Amniotic epithelial cell (primary cell): ENCODE data around the gene ZKSCAN3.
"Not testable (repeated sequence)": the region's sequence is repeated elsewhere in the genome, so short reads cannot be mapped to it uniquely, and the experiment has no call there.

ENCODE experiments used
- DNase-seq: peaks from one replicate; pipeline ENCODE4 v3.0.0-alpha.2; 2010; ENCODE audit warnings: low read depth

ZKSCAN3 gene

DNA sequence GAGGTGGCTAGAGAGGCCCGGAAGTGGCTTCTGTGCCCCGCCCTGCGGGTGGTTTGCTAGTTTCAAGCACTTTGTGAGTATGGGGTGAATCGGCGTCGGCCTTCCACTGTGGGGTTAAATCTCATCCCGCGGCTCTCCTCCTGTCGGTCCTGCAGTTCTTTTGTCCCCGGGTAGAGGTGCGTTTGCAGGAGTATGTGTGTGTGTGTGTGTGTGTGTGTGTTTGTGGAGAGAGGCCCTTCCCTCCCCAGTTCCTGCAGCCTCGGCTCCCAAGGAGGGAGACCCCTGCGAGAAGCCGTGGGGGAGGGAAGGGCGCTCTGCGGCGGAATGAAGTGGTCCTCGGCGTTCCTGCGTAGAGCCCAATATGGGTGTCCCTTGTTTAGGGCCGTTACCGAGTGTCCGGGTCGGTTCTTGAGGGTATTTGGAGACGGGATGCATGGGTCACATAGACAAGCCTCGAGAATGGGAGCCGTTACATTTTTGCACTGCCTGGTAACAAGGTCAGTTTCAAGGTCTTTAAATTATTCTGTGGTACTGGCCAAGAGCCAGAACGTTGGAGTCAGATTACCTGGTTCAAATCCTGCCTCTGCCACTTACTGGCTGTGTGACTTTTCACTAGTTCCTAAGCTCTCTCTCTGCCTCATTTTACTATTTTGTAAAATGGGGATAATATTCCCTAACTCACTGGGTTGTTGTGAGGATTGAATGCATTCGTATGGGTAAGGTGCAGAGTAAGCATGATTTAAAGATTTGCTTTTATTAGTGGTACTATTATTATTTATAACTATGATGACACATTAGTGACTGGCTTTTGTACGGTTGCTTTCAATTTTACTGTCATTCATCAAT is at the start of gene ZKSCAN3:
ZKSCAN3 (plus strand) TSS at position 56 of the 846 bp plus-strand sequence. CDS start 9,640 bp downstream, outside the sequence.
- DNase-seq, result peak; percentile 72

- DNase-seq, result no peak
Measured at GRCh38 chr6:28303570-28303969, 46.2 kb upstream of the ZKSCAN3 start.

DNA sequence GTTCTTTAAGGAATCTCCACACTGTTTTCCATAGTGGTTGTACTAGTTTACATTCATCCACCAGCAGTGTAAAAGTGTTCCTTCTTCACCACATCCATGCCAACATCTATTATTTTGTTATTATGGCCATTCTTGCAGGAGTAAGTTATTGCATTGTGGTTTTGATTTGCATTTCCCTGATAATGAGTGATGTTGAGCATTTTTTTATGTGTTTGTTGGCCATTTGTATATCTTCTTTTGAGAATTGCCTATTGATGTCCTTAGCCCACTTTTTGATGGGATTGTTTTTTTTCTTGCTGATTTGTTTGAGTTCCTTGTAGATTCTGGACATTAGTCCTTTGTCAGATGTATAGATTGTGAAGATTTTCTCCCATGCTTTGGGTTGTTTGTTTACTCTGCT is 43.4 kb upstream of the ZKSCAN3 start:
- DNase-seq, result not testable (repeated sequence)

DNA sequence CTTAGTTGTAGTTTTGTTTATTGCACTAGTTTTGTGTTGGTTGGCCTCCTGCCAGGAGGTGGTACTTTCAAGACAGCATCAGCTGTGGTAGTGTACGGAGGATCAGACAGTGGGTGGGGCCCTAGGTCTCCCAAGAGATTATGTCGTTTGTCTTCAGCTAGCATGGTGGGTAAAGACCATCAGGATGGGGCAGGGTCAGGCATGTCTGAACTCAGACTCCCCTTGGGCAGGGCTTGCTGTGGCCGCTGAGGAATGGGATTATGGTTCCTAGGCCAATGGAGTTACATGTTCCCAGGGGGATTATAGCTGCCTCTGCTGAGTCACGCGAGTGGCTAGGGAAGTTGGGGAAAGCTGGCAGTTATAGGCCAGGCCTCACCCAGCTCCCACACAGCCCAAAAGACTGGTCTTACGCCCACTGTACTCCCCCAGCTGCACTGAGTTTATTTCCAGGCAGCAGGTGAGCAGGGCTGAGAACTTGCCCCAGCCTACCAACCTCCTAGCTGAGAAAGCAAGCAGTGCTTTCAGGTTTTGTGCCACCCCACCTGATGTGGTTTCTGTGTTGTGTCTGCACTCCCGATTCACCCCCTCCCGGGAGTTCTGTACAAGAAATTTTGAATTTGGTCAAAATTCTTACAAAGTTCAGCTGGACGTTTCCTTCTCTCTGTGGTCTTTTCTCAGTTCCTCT is 38.5 kb upstream of the ZKSCAN3 start:
- DNase-seq, result no peak

DNA sequence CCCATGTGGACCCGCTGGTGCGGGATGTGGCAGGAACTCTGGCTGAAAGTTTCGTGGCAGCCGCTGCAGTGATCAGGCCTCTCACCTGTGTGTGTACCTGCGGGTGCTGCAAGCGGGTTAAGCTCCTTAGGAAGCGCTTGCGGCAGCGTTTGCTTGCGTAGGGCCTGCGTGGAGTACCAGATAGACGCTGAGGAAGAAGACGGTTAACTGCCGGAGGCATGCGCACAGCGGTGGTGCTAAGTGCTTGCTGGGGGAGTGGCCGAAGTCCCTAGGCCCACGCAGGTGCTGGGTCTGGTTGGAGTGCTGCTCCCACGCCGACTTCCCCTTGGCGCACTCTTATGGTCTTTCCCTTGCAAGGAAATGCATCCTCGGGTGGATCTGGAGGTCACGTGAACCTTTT is 36.8 kb upstream of the ZKSCAN3 start:
- no peak for DNase-seq

DNA sequence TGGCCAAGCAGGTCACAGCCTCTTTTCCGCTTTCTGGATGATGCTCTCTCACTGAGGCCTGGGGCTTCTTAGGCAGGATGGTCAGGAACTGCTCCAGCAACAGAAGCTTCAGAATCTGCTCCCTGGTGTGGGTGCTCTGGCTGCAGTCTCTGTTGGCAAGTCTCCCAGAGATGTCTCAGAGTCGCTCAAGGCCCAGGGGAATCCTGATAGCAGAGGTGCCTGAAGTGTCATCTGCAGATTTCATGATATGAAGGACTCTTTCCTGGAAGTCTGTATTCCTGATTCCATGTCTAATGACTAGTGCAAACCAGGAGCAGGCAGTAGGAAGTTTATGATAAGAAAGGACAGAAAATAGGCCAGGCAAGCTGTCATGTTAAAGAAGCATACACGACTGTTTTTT is 34.1 kb upstream of the ZKSCAN3 start:
- no peak for DNase-seq

DNA sequence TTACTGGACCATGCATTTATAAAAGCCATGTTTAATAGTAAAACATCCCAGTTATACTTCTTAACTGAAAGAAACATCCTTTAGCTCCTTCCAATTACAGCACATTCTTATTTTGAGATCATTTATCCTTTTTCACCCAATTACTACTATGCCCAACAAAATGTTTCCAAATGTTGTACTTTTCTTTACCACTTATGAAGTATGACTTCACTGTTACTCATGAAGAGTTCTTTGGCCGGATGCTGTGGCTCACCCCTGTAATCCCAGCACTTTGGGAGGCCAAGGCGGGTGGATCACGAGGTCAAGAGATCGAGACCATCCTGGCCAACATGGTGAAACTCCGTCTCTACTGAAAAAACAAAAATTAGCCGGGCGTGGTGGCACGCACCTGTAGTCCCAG is 31.9 kb upstream of the ZKSCAN3 start:
- not testable (repeated sequence) for DNase-seq

- DNase-seq, result no peak
Measured at GRCh38 chr6:28322661-28323060, 27.1 kb upstream of the ZKSCAN3 start.

GRCh38 chr6:28323813-28324424 is 25.8 kb upstream of the ZKSCAN3 start:
- no peak for DNase-seq

- DNase-seq, result no peak
Measured at GRCh38 chr6:28326371-28326948, 23.3 kb upstream of the ZKSCAN3 start.

DNA sequence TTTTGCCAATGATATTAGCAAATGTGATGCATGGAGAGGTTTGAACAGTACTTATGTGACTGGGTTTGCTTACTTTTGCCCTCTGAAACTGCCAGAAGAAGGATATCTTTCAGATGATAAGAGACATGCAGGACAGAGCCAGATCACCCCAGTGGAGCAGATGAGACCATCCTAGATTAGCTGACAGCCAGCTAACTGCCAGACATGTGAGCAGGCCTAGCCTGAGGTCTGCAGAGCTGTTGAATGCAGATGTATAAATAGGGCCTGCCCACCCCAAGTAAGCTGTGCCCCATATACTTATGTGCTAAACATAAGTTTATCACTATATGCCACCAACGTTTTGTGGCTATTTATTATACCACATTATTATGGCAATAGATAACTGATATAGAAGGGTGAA is 19.7 kb upstream of the ZKSCAN3 start:
- no peak for DNase-seq

GRCh38 chr6:28333047-28333446 is 16.7 kb upstream of the ZKSCAN3 start:
- no peak for DNase-seq

DNA sequence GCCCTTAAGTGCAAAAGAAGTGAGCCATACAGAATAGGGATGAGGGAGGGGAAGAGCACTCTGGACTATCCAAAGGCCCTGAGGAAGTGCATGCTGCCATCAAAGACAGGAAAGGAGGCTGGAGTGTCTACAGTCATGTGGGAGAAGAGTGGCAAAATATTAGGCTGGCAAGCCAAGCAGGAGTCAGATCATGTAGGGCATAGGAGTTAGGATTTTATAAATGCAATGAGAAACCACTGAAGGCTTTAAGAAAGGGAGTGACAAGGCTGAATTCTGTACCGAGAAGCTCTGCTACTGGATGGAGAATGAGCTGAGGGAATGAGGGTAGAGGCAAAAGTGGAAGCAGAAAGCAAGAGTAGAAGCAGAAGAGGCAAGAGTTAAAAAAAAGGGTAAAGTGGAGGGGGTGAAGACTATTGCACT is 16.1 kb upstream of the ZKSCAN3 start:
- no peak for DNase-seq

GRCh38 chr6:28334286-28335039 is 15.3 kb upstream of the ZKSCAN3 start:
- no peak for DNase-seq

GRCh38 chr6:28335040-28335563 is 14.6 kb upstream of the ZKSCAN3 start:
- no peak for DNase-seq

DNA sequence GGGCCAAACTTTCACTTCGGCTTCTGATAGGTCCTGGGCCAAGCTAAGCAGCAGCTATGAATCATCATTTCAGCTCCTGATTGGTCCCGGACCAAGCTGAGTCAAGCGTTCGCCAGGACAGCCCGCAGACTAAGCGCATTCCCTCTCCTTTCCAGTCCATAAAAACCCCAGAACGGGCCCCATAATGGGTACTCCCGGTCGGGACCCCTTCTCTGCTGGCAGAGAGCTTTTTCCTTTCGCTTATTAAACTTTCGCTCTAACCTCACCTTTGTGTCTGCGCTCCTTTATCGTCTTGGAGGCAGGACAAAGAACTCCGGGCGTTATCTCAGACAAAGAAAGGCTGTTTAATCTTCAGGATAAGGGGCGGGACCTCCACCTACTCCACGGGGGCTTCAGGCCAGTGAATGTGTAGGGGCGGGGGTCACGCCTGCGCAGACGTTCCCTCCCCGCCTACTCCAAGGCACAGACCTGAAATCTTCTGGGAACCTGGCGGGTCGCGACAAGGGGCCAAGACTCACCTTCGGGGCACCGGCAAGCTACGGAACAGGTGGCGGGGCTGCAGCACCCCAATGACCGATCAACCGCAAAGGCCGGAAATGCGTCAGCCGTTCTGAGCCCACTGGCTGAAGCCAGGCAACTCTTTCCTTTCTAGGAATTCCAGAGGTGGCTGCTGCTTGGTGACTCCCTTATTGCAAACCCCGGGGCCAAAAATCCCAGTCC is 14.0 kb upstream of the ZKSCAN3 start, which contains the start of gene ZSCAN31:
ZSCAN31 (minus strand) TSS at position 585 of the 720 bp plus-strand sequence. CDS start 6,465 bp downstream, outside the sequence.
- DNase-seq, result peak; percentile 99

- peak; percentile 27 for DNase-seq
Measured at GRCh38 chr6:28336284-28337120, 13.2 kb upstream of the ZKSCAN3 start.

DNA sequence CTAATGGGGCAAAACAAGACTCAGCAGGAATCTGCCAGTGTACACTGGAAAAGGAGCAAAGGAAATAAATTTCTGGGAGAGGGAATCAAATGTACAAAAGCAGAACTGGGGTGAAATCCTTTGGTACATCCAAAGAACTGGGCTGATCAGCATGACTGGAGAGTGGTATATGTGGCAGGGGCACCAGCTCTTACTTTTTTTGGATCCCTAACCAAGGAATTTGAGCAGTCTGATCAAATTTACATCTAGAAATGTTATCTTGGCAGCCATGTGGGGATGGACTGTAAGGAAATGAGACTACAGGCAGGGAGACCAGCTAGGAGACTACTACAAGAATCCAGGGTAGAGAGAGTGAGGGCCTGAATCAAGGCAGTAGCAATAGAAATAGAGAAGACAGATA is 12.6 kb upstream of the ZKSCAN3 start:
- no peak for DNase-seq

DNA sequence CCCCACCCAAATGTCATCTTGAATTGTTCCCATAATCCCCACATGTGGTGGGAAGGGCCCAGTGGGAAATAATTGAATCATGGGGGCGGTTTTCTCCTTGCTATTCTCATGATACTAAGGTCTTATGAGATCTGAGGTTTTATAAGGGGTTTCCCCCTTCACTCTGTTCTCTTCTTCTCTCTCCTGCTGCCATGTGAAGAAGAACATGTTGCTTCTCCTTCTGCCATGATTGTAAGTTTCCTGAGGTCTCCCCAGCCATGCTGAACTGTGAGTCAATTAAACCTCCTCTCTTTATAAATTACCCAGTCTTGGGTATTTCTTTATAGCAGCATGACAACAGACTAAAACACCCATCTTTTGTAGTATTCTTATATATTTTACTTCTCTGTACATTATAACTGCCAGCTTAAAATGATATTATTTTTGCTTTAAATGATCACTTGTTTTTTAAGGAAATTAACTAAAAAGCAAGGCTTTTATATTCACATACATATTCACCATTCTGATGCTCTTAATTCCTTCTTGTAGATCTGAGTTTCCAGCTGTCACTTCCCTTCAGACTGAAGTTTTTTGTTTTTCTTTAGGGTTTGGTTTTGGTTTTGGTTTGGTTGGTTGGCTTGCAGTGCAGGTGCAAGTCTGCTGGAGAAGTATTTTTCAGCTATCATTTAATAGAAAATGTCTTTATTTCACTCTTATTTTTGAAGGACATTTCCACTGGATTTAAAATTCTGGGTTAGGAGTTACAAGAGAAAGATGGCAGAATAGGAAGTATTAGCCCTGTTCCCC is 9.2 kb upstream of the ZKSCAN3 start:
- no peak for DNase-seq
